Ovary (tissue), 9 donors: ENCODE measurements around the gene ZMIZ1. TPM values are rescaled to one million over a fixed set of nuclear protein-coding genes. Genes with fewer than 3 reads are reported as not detected.

ENCODE experiments used
- DNase-seq, 5 donors: peaks; one replicate each; pipeline ENCODE4 v3.0.0-alpha.2; 2019 to 2020
- H3K27ac ChIP-seq, 2 donors: fragments of 200-600 bp; one replicate each; pipeline versions ENCODE4 v1.5.1 to v1.8.0; 2019 to 2022
- H3K27me3 ChIP-seq: fragments of 200-600 bp; one replicate; pipeline ENCODE4 v1.8.0; 2022
- H3K36me3 ChIP-seq: fragments of 200-600 bp; sonication (generic); one replicate; pipeline ENCODE4 v1.5.1; 2019
- H3K4me1 ChIP-seq: one replicate; pipeline ENCODE4 v1.8.1; 2013; ENCODE audit warnings: mild to moderate bottlenecking, moderate library complexity; ENCODE audit not compliant: insufficient read depth
- H3K4me3 ChIP-seq: fragments of 200-600 bp; sonication (generic); one replicate; pipeline ENCODE4 v1.5.1; 2017
- H3K9me3 ChIP-seq, 2 donors: fragments of 200-600 bp in 1 of 2; sonication (generic) in 1 of 2; one replicate each; pipeline versions ENCODE4 v1.5.1 to v1.8.1; 2013 to 2019; ENCODE audit warnings: mild to moderate bottlenecking in 1 of 2, moderate library complexity in 1 of 2
- EP300 ChIP-seq: sonication (generic); formaldehyde crosslinking; IDR thresholded peaks from one replicate; pipeline ENCODE4 v1.6.1; 2017; ENCODE audit warnings: antibody characterized with exemption
- POLR2A ChIP-seq: fragments of 450-650 bp; IDR thresholded peaks from one replicate; pipeline ENCODE4 v1.6.1; 2017; ENCODE audit warnings: antibody characterized with exemption, mild to moderate bottlenecking, moderate library complexity
- WGBS, 3 donors: extraction: QIAGEN DNeasy Blood & Tissue Kit in 1 of 3; methylation state at CpG; one replicate each; pipeline versions ENCODE4 v1.1.5 to v1.1.7; 2013 to 2017; 5-methylcytosine and 5-hydroxymethylcytosine counted together
- intact Hi-C, 4 donors: fragments of 100-400 bp; cut with DNase I; formaldehyde crosslinking; loops; one replicate each; pipeline versions ENCODE4 v1.11.0 to v1.15.1; 2022 to 2023
- polyA plus RNA-seq, 2 donors: library from polyadenylated mRNA; stranded (reverse); fragments of 200-250 nt in 1 of 2; fragments of 350-450 nt in 1 of 2; fragmentation: Illumina TruSeq in 1 of 2; extraction: RNeasy Lipid Tissue Mini Kit (QIAGEN cat#74804) in 1 of 2; gene quantifications; one replicate each; pipeline ENCODE4 v1.2.3, GENCODE V29; 2013 to 2014
- total RNA-seq, 7 donors: library from RNA; depleted of rRNA in 2 of 7; stranded (reverse); fragments of >200 nt in 2 of 7; fragmentation: NEBNext Ultra II Directional in 3 of 7; extraction: Animal tissue kit (Norgen Biotek cat#: 25700) in 3 of 7; gene quantifications; one replicate each; pipeline versions ENCODE4 v1.1.0 to v1.2.4, GENCODE V29; 2016 to 2023
- TF ChIP-seq, protein P1 (sequence below), 3 donors: fragments of 450-650 bp in 2 of 3; fragments of 200-600 bp in 1 of 3; IDR thresholded peaks; one replicate each; pipeline versions ENCODE4 v1.5.1 to v1.8.0; 2016 to 2022; ENCODE audit warnings: antibody characterized with exemption in 3 of 3, mild to moderate bottlenecking in 1 of 3
- donor health status: DM: no; HTN: no; CAD: no; lungs with moderate emphysema.
- donor health status: DM: no; HTN: no; CAD: no.
- donor health status: Bipolar disorder and iron deficiency.
- donor health status: DM: yes; HTN: yes; CAD: no.
- donor health status: DM: no; HTN: no; CAD: no.
- donor health status: DM: yes; HTN: yes; CAD: no.

ZMIZ1 gene
- total and polyA plus RNA-seq, 9 donors, result 30.3 to 117 (median 69.1) TPM

DNA sequence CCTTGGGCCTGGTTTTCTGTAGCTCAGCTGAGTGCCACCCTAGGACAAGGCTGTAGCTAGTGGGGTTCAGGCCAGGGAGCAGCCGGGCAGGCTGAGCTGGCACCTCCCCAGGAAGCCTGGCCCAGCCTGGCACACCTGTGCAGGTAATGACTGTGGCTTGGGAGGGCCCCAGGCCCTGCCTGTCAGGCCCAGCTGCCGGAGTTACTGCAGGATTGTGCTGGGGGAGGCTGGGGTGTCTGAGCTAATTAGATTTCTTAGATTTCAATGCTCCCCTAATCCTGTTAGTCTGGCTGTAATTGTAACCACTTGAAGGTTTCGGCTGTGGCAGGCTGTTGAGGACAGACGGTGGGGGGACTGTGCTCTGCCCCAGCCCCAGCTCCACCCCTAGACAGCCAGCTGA is 6.0 kb downstream of the ZMIZ1 start:
- Histone ChIP-seq H3K4me3 (no peak overlapping the region), H3K27ac (peak overlapping the region in 1 of 2 donors; percentile 12), H3K36me3 (no peaks in the 10 kb centered on the region), H3K27me3 (no peaks in the 10 kb centered on the region), H3K9me3 (no peaks in the 10 kb centered on the region), H3K4me1 (peaks cover 50% of the 10 kb centered on the region)
- TF ChIP-seq, protein P1, sequence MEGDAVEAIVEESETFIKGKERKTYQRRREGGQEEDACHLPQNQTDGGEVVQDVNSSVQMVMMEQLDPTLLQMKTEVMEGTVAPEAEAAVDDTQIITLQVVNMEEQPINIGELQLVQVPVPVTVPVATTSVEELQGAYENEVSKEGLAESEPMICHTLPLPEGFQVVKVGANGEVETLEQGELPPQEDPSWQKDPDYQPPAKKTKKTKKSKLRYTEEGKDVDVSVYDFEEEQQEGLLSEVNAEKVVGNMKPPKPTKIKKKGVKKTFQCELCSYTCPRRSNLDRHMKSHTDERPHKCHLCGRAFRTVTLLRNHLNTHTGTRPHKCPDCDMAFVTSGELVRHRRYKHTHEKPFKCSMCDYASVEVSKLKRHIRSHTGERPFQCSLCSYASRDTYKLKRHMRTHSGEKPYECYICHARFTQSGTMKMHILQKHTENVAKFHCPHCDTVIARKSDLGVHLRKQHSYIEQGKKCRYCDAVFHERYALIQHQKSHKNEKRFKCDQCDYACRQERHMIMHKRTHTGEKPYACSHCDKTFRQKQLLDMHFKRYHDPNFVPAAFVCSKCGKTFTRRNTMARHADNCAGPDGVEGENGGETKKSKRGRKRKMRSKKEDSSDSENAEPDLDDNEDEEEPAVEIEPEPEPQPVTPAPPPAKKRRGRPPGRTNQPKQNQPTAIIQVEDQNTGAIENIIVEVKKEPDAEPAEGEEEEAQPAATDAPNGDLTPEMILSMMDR (IDR thresholded peaks at IDR 0.05), result no peak
- no peak for TF ChIP-seq POLR2A
- TF ChIP-seq EP300, result no peak
- intact Hi-C loops, result loop anchor here in 3 of 4 donors (5.0 kb wide), 2 partner anchors 73 to 108 kb away; no protein-coding TSS in a partner anchor
- WGBS, 3 donors, result 52 to 84% (median 78%) methylated on average over 4 of the region's 4 CpGs
- DNase-seq, result no peak

DNA sequence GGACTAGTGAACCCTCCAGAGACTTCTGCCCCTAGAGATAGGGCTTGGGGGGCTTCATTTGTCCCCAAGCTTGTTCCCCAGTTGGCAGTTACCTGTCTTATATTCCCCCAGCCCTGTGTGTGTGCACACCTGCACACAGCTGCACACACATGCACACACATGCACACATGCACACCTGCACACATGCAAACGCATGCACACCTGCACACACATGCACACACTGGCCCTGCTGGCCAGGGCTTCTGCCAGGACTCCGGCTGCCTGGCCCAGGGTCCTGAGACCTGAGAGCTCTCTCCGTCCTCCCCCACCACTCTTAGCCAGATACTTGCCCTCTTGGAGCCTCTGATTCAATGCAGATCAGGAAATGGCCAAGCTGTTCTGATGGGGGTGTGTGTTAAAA is 6.7 kb downstream of the ZMIZ1 start:
- intact Hi-C loops, result loop anchor here in 1 of 4 donors (5.0 kb wide), 1 partner anchor 107 kb away; no protein-coding TSS in a partner anchor
- H3K27ac ChIP-seq, result peak overlapping the region in 1 of 2 donors; percentile 43

DNA sequence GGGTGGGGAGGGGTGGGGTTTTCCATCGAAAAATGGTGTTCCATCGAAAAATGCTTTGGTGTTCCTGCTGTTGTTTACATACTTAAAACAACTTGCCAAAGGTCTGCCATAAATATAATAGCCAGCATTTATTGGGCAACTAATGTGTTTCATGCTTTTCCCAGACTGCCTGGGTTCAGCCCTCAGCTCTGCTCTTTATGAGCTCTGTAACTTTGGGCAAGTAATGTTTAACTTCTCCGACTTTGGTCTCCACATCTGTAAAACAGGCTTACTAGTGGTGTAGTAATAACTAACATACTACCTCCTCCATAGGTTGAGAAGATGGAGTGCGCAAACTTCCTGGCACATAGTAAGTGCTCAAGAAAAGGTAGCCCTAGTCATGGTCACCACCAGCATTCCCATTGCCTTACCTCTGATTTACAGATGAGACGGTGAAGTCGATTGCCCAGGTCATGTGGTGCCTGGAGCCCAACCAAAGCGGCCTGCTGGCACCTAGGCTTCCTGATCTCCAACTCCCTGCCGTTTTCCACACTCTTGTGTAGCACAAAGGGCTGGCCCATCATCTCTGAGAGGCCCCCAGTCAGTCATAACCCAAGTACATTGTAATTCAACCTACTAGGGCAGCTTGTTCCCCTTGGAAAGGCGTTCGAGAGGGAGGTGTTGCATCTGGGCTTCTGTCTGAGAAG is 8.9 kb downstream of the ZMIZ1 start:
- H3K4me1 ChIP-seq, result peaks cover 66% of the 10 kb centered on the region
- H3K9me3 ChIP-seq, result no peaks in the 10 kb centered on the region
- no peak for DNase-seq
- H3K36me3 ChIP-seq, result no peaks in the 10 kb centered on the region
- H3K4me3 ChIP-seq, result no peak overlapping the region
- intact Hi-C loops, result loop anchor here in 1 of 4 donors (5.0 kb wide), 1 partner anchor 105 kb away; no protein-coding TSS in a partner anchor
- H3K27ac ChIP-seq, result no peak overlapping the region
- TF ChIP-seq EP300 (no peak), POLR2A (no peak)
- TF ChIP-seq, protein P1 (IDR thresholded peaks at IDR 0.05), result no peak
- WGBS, 3 donors, result 65 to 72% (median 71%) methylated on average over 10 of the region's 10 CpGs
- H3K27me3 ChIP-seq, result no peaks in the 10 kb centered on the region

More for the DNA sequence above, 6.7 kb downstream of the ZMIZ1 start:
- DNase-seq, result no peak
- H3K4me3 ChIP-seq, result no peak overlapping the region
- H3K36me3 ChIP-seq, result no peaks in the 10 kb centered on the region
- TF ChIP-seq EP300 (no peak), POLR2A (no peak)
- TF ChIP-seq, protein P1 (IDR thresholded peaks at IDR 0.05), result no peak
- no peaks in the 10 kb centered on the region for H3K27me3 ChIP-seq
- H3K4me1 ChIP-seq, result peaks cover 53% of the 10 kb centered on the region
- H3K9me3 ChIP-seq, result no peaks in the 10 kb centered on the region
- WGBS, 3 donors, result 47 to 71% (median 64%) methylated on average over 3 of the region's 3 CpGs

DNA sequence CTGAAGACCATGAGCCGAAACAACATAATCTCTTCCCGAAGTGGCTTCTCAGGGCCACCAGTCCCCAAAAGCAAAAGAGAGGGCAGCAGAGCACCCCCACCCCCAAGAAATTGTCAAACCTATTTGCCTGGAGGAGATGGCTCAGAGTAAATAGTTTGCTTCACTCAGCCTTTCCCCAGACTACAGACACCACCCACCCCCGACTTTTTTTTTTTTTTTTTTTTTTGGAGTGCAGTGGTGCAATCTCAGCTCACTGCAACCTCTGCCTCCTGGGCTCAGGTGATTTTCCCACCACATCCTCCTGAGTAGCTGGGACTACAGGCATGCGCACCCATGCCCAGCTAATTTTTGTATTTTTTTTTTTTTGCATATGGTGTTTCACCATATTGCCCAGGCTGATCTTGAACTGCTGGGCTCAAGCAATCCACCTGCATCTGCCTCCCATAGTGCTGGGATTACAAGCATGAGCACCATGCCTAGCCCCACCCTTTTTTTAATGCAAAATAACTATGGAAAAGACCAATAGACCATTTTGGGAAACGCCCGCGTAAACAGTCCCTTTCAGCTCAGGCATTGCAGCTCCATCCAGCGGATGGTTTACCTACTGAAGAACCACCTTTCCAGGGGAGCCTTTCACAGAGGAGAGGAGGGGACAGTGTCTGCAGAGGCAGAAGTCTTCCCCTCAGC is 9.7 kb downstream of the ZMIZ1 start:
- no peaks in the 10 kb centered on the region for H3K36me3 ChIP-seq
- WGBS, 3 donors, result 77 to 81% (median 77%) methylated on average over 8 of the region's 8 CpGs
- DNase-seq, result no peak
- no peaks in the 10 kb centered on the region for H3K27me3 ChIP-seq
- TF ChIP-seq, protein P1 (IDR thresholded peaks at IDR 0.05), result no peak
- no peak for TF ChIP-seq EP300
- no peak for TF ChIP-seq POLR2A
- H3K4me3 ChIP-seq, result no peak overlapping the region
- no peaks in the 10 kb centered on the region for H3K9me3 ChIP-seq
- intact Hi-C loops, result loop anchor here in 1 of 4 donors (5.0 kb wide), 1 partner anchor 104 kb away; no protein-coding TSS in a partner anchor
- peaks cover 65% of the 10 kb centered on the region for H3K4me1 ChIP-seq
- no peak overlapping the region for H3K27ac ChIP-seq
